Calu3 (cell line): Measurements from ENCODE around the gene IL3RA. TPM values are rescaled to one million over a fixed set of nuclear protein-coding genes. Genes with fewer than 3 reads are reported as not detected.
A peak's percentile ranks its signal among the peaks of the same experiment; 100 is the strongest.
"Not testable (repeated sequence)": the region's sequence is repeated elsewhere in the genome, so short reads cannot be mapped to it uniquely, and the experiment has no call there.

Experiments used
- BruUV-seq: library from RNA; stranded (reverse); fragments of 400-500 nt; replicated peaks from 2 replicates; lab custom pipeline; 2021; lab: Mats Ljungman, UMichigan
- CTCF ChIA-PET: fragments of 300-600 bp; sonication (Branson Sonifier 250); formaldehyde crosslinking; loops from one replicate; lab custom pipeline; 2022; ENCODE audit warnings: antibody characterized with exemption; lab: Charles Lee
- DNase-seq: peaks from one replicate; pipeline ENCODE4 v3.0.0; 2022
- H3K27ac Mint-ChIP-seq: one replicate; pipeline ENCODE4 v1.8.0; 2022; ENCODE audit warnings: mixed read lengths; ENCODE audit not compliant: unreplicated experiment
- H3K27me3 Mint-ChIP-seq: one replicate; pipeline ENCODE4 v1.8.0; 2022; ENCODE audit warnings: mixed read lengths; ENCODE audit not compliant: unreplicated experiment
- H3K36me3 Mint-ChIP-seq: one replicate; pipeline ENCODE4 v1.8.0; 2022; ENCODE audit warnings: mild to moderate bottlenecking, moderate library complexity, mixed read lengths; ENCODE audit not compliant: insufficient read depth, unreplicated experiment
- H3K4me1 Mint-ChIP-seq: one replicate; pipeline ENCODE4 v1.8.0; 2022; ENCODE audit warnings: mild to moderate bottlenecking, low read depth, mixed read lengths; ENCODE audit not compliant: unreplicated experiment
- H3K4me3 Mint-ChIP-seq: one replicate; pipeline ENCODE4 v1.8.0; 2022; ENCODE audit warnings: mild to moderate bottlenecking, low read depth, moderate library complexity, mixed read lengths; ENCODE audit not compliant: unreplicated experiment
- H3K9me3 Mint-ChIP-seq: one replicate; pipeline ENCODE4 v1.8.0; 2022; ENCODE audit warnings: low read depth, mixed read lengths; ENCODE audit not compliant: unreplicated experiment
- intact Hi-C: fragments of 100-400 bp; cut with micrococcal nuclease; formaldehyde crosslinking; loops from one replicate; pipeline ENCODE4 v1.10.0; 2022; ENCODE audit not compliant: unreplicated experiment
- total RNA-seq: library from RNA; stranded (reverse); gene quantifications from 2 replicates; pipeline ENCODE4 v1.2.3, GENCODE V29; 2022
- TF ChIP-seq, protein P1 (sequence below): fragments of 200-600 bp; IDR thresholded peaks from one replicate; pipeline ENCODE4 v1.8.0; 2022; ENCODE audit warnings: antibody characterized with exemption; ENCODE audit not compliant: unreplicated experiment

IL3RA gene
- total RNA-seq, 1 experiment from 2014 or later = not detected

DNA sequence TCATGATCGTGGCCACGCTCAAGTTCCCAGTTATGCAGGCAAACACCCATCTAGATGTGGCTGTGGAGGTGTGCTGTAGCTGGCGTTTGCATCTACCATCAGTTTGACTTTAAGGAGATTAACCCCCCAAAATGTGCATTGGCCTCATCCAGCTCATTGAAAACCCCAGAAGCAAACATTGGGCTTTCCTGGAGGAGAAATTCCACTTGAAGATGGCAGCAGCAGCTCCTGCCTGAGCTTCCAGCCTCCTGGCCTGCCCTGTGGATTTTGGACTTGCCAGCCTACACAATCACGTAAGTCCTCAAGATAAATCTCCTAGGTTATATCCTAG, 85.5 kb downstream of the IL3RA start:
- no peak for DNase-seq
- H3K27ac Mint-ChIP-seq = no peak overlapping the region
- TF ChIP-seq, protein P1, sequence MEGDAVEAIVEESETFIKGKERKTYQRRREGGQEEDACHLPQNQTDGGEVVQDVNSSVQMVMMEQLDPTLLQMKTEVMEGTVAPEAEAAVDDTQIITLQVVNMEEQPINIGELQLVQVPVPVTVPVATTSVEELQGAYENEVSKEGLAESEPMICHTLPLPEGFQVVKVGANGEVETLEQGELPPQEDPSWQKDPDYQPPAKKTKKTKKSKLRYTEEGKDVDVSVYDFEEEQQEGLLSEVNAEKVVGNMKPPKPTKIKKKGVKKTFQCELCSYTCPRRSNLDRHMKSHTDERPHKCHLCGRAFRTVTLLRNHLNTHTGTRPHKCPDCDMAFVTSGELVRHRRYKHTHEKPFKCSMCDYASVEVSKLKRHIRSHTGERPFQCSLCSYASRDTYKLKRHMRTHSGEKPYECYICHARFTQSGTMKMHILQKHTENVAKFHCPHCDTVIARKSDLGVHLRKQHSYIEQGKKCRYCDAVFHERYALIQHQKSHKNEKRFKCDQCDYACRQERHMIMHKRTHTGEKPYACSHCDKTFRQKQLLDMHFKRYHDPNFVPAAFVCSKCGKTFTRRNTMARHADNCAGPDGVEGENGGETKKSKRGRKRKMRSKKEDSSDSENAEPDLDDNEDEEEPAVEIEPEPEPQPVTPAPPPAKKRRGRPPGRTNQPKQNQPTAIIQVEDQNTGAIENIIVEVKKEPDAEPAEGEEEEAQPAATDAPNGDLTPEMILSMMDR = no peak
- CTCF ChIA-PET = no interaction called here
- peaks cover 10% of the 10 kb centered on the region for H3K9me3 Mint-ChIP-seq
- no peaks in the 10 kb centered on the region for H3K4me1 Mint-ChIP-seq
- no TSS peak for BruUV-seq
- no peak overlapping the region for H3K4me3 Mint-ChIP-seq
- intact Hi-C loops = no loop called here
- H3K27me3 Mint-ChIP-seq = no peaks in the 10 kb centered on the region
- peaks cover 55% of the 10 kb centered on the region for H3K36me3 Mint-ChIP-seq

GRCh38 chrX:1423215-1423614, 86.6 kb downstream of the IL3RA start:
- Mint-ChIP-seq H3K9me3 (peaks cover 10% of the 10 kb centered on the region), H3K4me1 (no peaks in the 10 kb centered on the region), H3K27ac (no peak overlapping the region), H3K36me3 (peaks cover 62% of the 10 kb centered on the region), H3K4me3 (no peak overlapping the region), H3K27me3 (no peaks in the 10 kb centered on the region)
- BruUV-seq = no TSS peak
- intact Hi-C loops = no loop called here
- CTCF ChIA-PET = no interaction called here
- DNase-seq = no peak
- TF ChIP-seq, protein P1 = no peak

DNA sequence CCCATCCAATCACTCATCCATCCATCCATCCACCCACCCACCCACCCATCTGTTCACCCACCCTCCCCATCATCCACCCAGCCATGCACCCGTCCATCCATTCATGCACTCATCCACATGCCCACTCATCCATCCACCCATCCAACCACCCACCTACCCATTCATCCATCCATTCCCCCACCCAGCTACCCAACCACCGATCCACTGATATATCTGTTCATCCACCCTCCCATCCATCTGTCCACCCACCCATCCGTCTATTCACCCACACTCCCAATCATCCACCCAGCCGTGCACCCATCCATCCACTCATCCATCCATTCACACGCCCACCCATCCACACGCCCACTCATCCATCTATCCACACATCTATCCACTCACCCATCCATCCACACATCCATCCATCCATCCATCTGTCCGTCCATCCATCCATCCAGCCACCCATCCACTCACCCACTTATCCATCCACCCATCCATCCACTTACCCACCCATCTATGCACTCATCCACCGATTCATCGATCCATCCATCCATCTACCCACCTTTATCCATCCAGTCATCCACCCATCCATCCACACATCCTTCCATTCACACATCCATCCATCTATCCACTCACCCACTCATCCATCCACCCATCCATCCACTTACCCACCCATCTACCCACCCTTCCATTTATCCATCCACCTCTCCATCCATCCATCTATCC, 87.7 kb downstream of the IL3RA start:
- no peaks in the 10 kb centered on the region for H3K4me1 Mint-ChIP-seq
- intact Hi-C loops = no loop called here
- peaks cover 59% of the 10 kb centered on the region for H3K36me3 Mint-ChIP-seq
- TF ChIP-seq, protein P1 = no peak
- no peak for DNase-seq
- no TSS peak for BruUV-seq
- H3K27ac Mint-ChIP-seq = peak overlapping the region; percentile 8
- peaks cover 10% of the 10 kb centered on the region for H3K9me3 Mint-ChIP-seq
- H3K27me3 Mint-ChIP-seq = no peaks in the 10 kb centered on the region
- H3K4me3 Mint-ChIP-seq = no peak overlapping the region
- CTCF ChIA-PET = no interaction called here

- no peak overlapping the region for H3K4me3 Mint-ChIP-seq
- no TSS peak for BruUV-seq
- H3K27ac Mint-ChIP-seq = peak overlapping the region; percentile 8
- no peak for DNase-seq
- TF ChIP-seq, protein P1 = no peak
- H3K27me3 Mint-ChIP-seq = no peaks in the 10 kb centered on the region
- intact Hi-C loops = no loop called here
- CTCF ChIA-PET = no interaction called here
- H3K36me3 Mint-ChIP-seq = peaks cover 49% of the 10 kb centered on the region
- no peaks in the 10 kb centered on the region for H3K4me1 Mint-ChIP-seq
- peaks cover 3% of the 10 kb centered on the region for H3K9me3 Mint-ChIP-seq
Observed at GRCh38 chrX:1425381-1425780, 88.8 kb downstream of the IL3RA start.

- H3K9me3 Mint-ChIP-seq, H3K27ac Mint-ChIP-seq, H3K4me3 Mint-ChIP-seq, H3K4me1 Mint-ChIP-seq, CTCF ChIA-PET, H3K27me3 Mint-ChIP-seq, DNase-seq, BruUV-seq, intact Hi-C loops: not testable (repeated sequence)
- peaks cover 43% of the 10 kb centered on the region for H3K36me3 Mint-ChIP-seq
Observed at GRCh38 chrX:1426321-1426720, 89.7 kb downstream of the IL3RA start.
